ENCODE measurements around the gene SNCAIP.

DNA sequence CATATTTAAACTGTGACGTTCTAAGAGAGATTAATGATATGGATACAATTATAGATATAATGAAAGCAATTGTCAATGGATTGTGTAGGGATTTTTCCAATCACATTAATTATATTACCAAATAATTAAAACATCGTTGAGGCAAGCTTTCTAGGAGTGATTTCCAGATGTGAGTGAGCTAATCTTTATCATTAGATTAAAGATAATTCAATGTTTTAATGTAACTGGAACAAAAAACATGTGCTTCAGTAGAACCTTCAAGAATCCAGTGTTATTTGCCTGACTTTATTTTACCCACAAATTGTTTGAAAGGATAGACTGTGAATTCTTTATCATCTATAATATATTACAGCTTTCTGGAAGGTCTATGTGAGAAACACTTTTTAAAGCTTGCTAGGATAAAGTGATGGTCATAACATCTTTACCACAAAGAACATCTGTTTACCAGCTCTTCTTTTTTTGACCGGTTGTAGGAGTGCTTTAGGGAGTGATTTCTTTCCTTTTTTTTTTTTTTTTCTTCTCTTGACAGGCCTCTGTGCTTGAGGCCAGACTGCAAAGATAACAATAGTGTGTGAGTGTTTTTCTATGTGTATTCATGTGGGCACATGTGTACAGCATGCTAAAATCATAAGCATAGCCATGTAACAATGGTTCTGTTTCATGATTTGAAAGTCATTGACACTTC lies 35.0 kb downstream of the SNCAIP start:
- TF ChIP-seq, protein P1, sequence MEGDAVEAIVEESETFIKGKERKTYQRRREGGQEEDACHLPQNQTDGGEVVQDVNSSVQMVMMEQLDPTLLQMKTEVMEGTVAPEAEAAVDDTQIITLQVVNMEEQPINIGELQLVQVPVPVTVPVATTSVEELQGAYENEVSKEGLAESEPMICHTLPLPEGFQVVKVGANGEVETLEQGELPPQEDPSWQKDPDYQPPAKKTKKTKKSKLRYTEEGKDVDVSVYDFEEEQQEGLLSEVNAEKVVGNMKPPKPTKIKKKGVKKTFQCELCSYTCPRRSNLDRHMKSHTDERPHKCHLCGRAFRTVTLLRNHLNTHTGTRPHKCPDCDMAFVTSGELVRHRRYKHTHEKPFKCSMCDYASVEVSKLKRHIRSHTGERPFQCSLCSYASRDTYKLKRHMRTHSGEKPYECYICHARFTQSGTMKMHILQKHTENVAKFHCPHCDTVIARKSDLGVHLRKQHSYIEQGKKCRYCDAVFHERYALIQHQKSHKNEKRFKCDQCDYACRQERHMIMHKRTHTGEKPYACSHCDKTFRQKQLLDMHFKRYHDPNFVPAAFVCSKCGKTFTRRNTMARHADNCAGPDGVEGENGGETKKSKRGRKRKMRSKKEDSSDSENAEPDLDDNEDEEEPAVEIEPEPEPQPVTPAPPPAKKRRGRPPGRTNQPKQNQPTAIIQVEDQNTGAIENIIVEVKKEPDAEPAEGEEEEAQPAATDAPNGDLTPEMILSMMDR (IDR thresholded peaks at IDR 0.05): no peak
- TF ChIP-seq EP300 (IDR thresholded peaks at IDR 0.05): no peak
- TF ChIP-seq POLR2A (IDR thresholded peaks at IDR 0.05): no peak
- TF ChIP-seq POLR2AphosphoS5 (IDR thresholded peaks at IDR 0.05): no peak

Measured in stomach (tissue), 4 donors.